IPS-15b (cell line): ENCODE measurements around the gene GPRC5B.

Source experiments
- H3K27me3 ChIP-seq: one replicate; pipeline ENCODE4 v1.6.1; 2013; ENCODE audit warnings: low read length; ENCODE audit not compliant: control insufficient read depth, insufficient read depth
- H3K36me3 ChIP-seq: one replicate; pipeline ENCODE4 v1.6.1; 2013; ENCODE audit warnings: low read length; ENCODE audit not compliant: control insufficient read depth, insufficient read depth
- H3K4me1 ChIP-seq: one replicate; pipeline ENCODE4 v1.6.1; 2013; ENCODE audit warnings: mild to moderate bottlenecking, low read length; ENCODE audit not compliant: control insufficient read depth, insufficient read depth
- H3K4me3 ChIP-seq: one replicate; pipeline ENCODE4 v1.5.1; 2013; ENCODE audit warnings: low read depth, low read length
- H3K9ac ChIP-seq: one replicate; pipeline ENCODE4 v1.6.1; 2013; ENCODE audit warnings: low read depth, mild to moderate bottlenecking, low read length
- H3K9me3 ChIP-seq: one replicate; pipeline ENCODE4 v1.6.1; 2013; ENCODE audit warnings: mild to moderate bottlenecking, low read length; ENCODE audit not compliant: control insufficient read depth, insufficient read depth

Gene GPRC5B

GRCh38 chr16:19853132-19853741 is 31.4 kb downstream of the GPRC5B start:
- H3K36me3 ChIP-seq, result no peaks in the 10 kb centered on the region
- peaks cover 29% of the 10 kb centered on the region for H3K4me1 ChIP-seq

GRCh38 chr16:19851476-19851875 is 33.2 kb downstream of the GPRC5B start:
- Histone ChIP-seq H3K9ac (no peak overlapping the region), H3K36me3 (no peaks in the 10 kb centered on the region), H3K4me3 (no peak overlapping the region), H3K4me1 (peaks cover 19% of the 10 kb centered on the region), H3K9me3 (no peaks in the 10 kb centered on the region), H3K27me3 (no peaks in the 10 kb centered on the region)

More at GRCh38 chr16:19853132-19853741, 31.4 kb downstream of the GPRC5B start:
- H3K9ac ChIP-seq, result no peak overlapping the region
- H3K27me3 ChIP-seq, result no peaks in the 10 kb centered on the region
- H3K4me3 ChIP-seq, result no peak overlapping the region
- no peaks in the 10 kb centered on the region for H3K9me3 ChIP-seq

- Histone ChIP-seq H3K4me1 (peaks cover 13% of the 10 kb centered on the region), H3K4me3 (no peak overlapping the region), H3K36me3 (no peaks in the 10 kb centered on the region), H3K27me3 (no peaks in the 10 kb centered on the region), H3K9ac (no peak overlapping the region), H3K9me3 (no peaks in the 10 kb centered on the region)
Measured at GRCh38 chr16:19850131-19850817, 34.4 kb downstream of the GPRC5B start.

- no peaks in the 10 kb centered on the region for H3K27me3 ChIP-seq
- peaks cover under 1% of the 10 kb centered on the region for H3K4me1 ChIP-seq
- no peaks in the 10 kb centered on the region for H3K9me3 ChIP-seq
- H3K9ac ChIP-seq, result no peak overlapping the region
- no peaks in the 10 kb centered on the region for H3K36me3 ChIP-seq
- H3K4me3 ChIP-seq, result no peak overlapping the region
Measured at GRCh38 chr16:19848756-19849155, 35.9 kb downstream of the GPRC5B start.

GRCh38 chr16:19846436-19846835 is 38.2 kb downstream of the GPRC5B start:
- no peaks in the 10 kb centered on the region for H3K27me3 ChIP-seq

GRCh38 chr16:19844945-19845641 is 39.6 kb downstream of the GPRC5B start:
- no peak overlapping the region for H3K9ac ChIP-seq
- H3K4me3 ChIP-seq, result no peak overlapping the region
- H3K36me3 ChIP-seq, result no peaks in the 10 kb centered on the region
- H3K4me1 ChIP-seq, result no peaks in the 10 kb centered on the region
- H3K27me3 ChIP-seq, result no peaks in the 10 kb centered on the region
- H3K9me3 ChIP-seq, result no peaks in the 10 kb centered on the region

More at GRCh38 chr16:19846436-19846835, 38.2 kb downstream of the GPRC5B start:
- Histone ChIP-seq H3K4me1 (no peaks in the 10 kb centered on the region), H3K36me3 (no peaks in the 10 kb centered on the region), H3K9me3 (no peaks in the 10 kb centered on the region), H3K4me3 (no peak overlapping the region), H3K9ac (no peak overlapping the region)

- Histone ChIP-seq H3K27me3 (no peaks in the 10 kb centered on the region), H3K4me3 (no peak overlapping the region), H3K36me3 (no peaks in the 10 kb centered on the region), H3K9ac (no peak overlapping the region), H3K9me3 (no peaks in the 10 kb centered on the region), H3K4me1 (peaks cover under 1% of the 10 kb centered on the region)
Measured at GRCh38 chr16:19843371-19843770, 41.3 kb downstream of the GPRC5B start.

GRCh38 chr16:19842426-19843157 is 42.1 kb downstream of the GPRC5B start:
- Histone ChIP-seq H3K4me3 (no peak overlapping the region), H3K9me3 (no peaks in the 10 kb centered on the region), H3K4me1 (peaks cover 8% of the 10 kb centered on the region), H3K36me3 (no peaks in the 10 kb centered on the region), H3K9ac (no peak overlapping the region), H3K27me3 (no peaks in the 10 kb centered on the region)

GRCh38 chr16:19841184-19841583 is 43.5 kb downstream of the GPRC5B start:
- Histone ChIP-seq H3K4me1 (peaks cover 9% of the 10 kb centered on the region), H3K9ac (no peak overlapping the region), H3K36me3 (no peaks in the 10 kb centered on the region), H3K9me3 (no peaks in the 10 kb centered on the region), H3K4me3 (no peak overlapping the region), H3K27me3 (no peaks in the 10 kb centered on the region)

- Histone ChIP-seq H3K4me1 (peaks cover 9% of the 10 kb centered on the region), H3K9ac (no peak overlapping the region), H3K9me3 (no peaks in the 10 kb centered on the region), H3K36me3 (no peaks in the 10 kb centered on the region), H3K4me3 (no peak overlapping the region), H3K27me3 (no peaks in the 10 kb centered on the region)
Measured at GRCh38 chr16:19840524-19841110, 44.0 kb downstream of the GPRC5B start.

GRCh38 chr16:19837984-19838707 is 46.5 kb downstream of the GPRC5B start:
- Histone ChIP-seq H3K4me3 (no peak overlapping the region), H3K9ac (peak overlapping the region; percentile 26), H3K27me3 (no peaks in the 10 kb centered on the region), H3K4me1 (peaks cover 9% of the 10 kb centered on the region), H3K36me3 (no peaks in the 10 kb centered on the region), H3K9me3 (no peaks in the 10 kb centered on the region)
